Activated CD4-positive, alpha-beta T cell treated with anti-CD3 and anti-CD28 coated beads, Interleukin-2, amount 50 U/mL, for 16 hours (primary cell): Measurements from ENCODE around the gene OR12D1.
A peak's percentile ranks its signal among the peaks of the same experiment; 100 is the strongest.
"Not testable (repeated sequence)": the region's sequence is repeated elsewhere in the genome, so short reads cannot be mapped to it uniquely, and the experiment has no call there.

Experiments
- DNase-seq: peaks from one replicate; pipeline ENCODE4 v3.0.0-alpha.2; 2020

Gene OR12D1

GRCh38 chr6:29414588-29414987, at the start of gene OR12D1:
Gene OR12D1 (plus strand): TSS chr6:29414928.
- no peak for DNase-seq

- DNase-seq: no peak
These were observed 46.0 kb upstream of the OR12D1 start, which contains the start of gene OR5V1 for GRCh38 chr6:29368765-29369164. Gene OR5V1 (minus strand): TSS chr6:29368865. CDS start chr6:29356195, 12,670 bp downstream.

DNA sequence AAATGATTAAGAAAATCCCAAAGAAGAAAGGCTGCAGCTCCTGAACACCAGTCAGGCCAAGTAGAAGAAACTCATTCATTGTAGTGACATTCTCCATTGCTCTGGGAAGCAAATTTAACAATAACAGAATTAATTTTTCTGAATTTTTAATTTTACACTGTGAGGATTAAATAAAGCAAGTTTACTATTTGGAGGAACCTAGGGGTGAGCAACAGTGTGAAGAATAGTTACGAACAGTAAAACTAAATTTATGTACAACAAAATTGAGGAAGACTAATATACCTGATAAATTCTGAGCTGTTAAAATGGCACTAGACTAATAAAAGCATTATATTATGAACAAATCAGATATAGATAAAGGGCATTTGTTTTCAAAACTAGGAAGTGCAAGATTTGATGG, 39.5 kb upstream of the OR12D1 start, which contains the start of gene OR12D3:
Gene OR12D3, minus strand, starts transcription at position 101 of the 400 bp plus-strand sequence. Its CDS starts 4 bp downstream, at position 97.
- no peak for DNase-seq

DNA sequence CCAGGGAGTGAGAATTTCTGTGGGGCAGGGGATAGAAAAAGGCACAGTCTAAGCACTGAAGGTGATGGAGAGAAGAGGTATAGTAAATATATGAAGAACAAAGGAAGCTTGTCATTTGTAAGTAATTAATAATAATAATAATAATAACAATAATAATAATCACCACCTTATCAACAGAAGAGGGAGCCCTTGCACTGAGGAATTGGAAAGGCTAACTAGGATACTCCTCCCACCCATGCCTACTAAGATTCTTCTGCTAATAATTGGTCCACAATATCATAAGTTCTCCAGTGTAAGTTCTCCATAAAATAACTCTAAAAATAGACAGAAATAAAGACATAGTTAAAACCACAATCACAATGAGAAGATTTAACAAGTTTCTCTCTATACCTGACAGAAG, 38.7 kb upstream of the OR12D1 start:
- DNase-seq: no peak

DNA sequence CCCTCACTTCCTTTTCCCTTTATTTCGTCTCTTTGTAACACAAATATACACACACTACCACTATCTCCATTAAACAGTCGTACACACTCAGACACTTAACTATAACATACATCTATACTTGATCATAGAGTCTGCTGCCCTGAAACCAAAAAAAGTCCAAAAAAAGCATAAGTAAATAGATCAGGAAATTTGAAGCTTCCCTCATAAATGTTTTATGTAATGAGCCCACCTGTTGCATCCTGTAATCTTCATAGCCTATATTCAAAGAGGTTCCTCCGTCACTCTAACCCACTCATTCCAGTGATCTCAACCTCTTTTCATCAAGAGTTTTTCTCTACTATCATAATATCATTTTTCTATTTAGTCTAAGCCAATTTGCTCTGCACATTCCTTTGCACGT, 26.2 kb upstream of the OR12D1 start:
- no peak for DNase-seq

DNA sequence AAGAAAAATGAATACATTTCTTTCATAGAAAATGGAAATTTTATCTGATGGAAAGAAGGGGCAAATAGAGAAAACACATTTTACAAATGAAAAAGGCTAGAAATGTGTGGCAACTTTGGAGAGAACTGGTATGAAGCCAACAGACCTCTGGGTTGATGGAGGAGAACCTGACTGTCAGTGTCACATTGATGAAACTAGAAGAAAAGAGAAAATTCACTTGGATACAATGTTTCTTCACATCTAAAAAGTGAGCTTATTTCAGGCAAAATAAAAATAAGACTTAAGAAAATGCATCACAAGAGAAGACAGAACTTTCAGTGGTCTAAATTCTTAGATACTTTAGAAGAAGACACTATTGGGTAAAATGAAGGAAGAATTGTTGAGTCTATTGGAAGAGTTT, 19.4 kb upstream of the OR12D1 start, which contains the start of gene OR12D2:
Gene OR12D2, plus strand, starts transcription at position 301 of the 400 bp plus-strand sequence. CDS start 1,069 bp downstream, outside the sequence.
- no peak for DNase-seq

- DNase-seq: no peak
These were observed 15.2 kb upstream of the OR12D1 start for GRCh38 chr6:29399525-29399924.

- no peak for DNase-seq
These were observed 10.9 kb upstream of the OR12D1 start for GRCh38 chr6:29403801-29404200.

- DNase-seq: no peak
These were observed 4.8 kb downstream of the OR12D1 start for GRCh38 chr6:29419516-29419915.

GRCh38 chr6:29424168-29424567, 9.4 kb downstream of the OR12D1 start:
- no peak for DNase-seq

DNA sequence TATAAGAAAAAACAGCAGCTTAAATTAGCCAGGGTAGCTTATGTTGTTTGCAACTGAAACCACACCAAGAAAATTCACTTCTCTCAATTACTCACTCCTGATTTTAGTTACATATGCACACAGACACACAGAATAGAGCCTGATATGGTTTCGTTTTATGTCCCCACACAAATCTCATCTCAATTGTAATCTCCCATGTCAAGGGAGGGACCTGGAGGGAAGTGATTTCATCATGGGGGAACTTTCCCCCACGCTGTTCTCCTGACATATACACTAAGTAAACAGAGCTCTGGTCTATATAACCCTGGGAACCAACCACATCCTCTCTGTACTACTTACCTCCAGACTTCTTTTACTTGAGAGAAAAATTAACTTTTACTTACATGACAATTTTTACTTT, 9.8 kb downstream of the OR12D1 start:
- peak; percentile 27 for DNase-seq

DNA sequence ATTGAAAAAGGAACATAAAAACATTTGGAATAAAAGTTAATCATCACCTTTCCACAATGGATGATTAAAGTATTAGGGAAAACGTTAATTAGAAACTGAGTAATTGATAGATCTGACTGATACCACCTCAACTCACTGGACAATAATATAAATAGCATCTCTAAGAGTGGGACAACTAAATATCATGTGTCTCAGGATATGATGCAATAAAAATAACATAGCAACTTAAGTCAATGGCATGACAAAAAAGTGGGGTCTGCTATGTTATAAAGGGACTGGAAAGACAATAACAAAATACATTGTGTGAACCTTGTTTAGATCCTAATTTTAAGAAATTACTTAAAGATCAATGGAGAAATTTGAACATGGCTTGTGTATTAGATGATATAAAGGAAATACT, 10.3 kb downstream of the OR12D1 start:
- no peak for DNase-seq

GRCh38 chr6:29426654-29427053, 11.9 kb downstream of the OR12D1 start:
- no peak for DNase-seq

DNA sequence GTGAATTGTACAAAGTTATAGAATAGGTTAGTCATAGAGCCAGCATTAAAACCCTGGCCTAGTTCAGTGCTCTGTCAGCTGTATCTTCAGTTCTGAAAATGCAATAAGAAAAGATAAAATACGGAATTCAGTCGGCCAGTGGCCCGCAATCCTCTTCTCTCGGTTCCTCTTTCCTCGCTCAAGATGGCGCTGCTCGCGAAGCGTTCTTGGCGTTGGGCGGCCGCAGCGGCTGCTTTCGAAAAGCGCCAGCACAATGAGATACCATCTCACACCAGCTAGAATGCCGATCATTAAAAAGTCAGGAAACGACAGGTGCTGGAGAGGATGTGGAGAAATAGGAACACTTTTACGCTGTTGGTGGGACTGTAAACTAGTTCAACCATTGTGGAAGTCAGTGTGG, 22.0 kb downstream of the OR12D1 start:
- DNase-seq: not testable (repeated sequence)

DNA sequence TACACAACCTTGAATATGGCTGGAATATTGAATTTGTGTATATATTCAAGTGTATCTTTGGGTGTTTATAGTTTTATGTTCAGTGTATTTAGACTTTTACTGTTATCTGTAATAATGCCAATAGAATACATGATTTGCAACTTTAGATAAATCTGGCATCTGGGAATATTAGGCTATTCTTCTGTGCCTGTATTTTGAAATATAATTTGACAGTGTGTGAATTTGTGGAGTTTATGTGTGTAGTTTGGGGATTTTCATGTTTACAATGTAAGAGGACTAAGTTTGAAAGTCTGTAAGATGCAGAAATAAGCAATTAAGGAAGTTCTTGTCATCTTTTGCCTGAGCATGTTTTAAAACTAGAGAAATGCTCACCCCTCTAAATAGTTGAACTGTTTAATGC, 24.3 kb downstream of the OR12D1 start, which contains the start of gene OR10C1:
Gene OR10C1, plus strand, starts transcription at position 301 of the 400 bp plus-strand sequence. CDS start 710 bp downstream, outside the sequence.
- DNase-seq: no peak

GRCh38 chr6:29442719-29443118, 28.0 kb downstream of the OR12D1 start:
- DNase-seq: no peak

GRCh38 chr6:29444031-29444430, 29.3 kb downstream of the OR12D1 start:
- DNase-seq: not testable (repeated sequence)

- DNase-seq: no peak
These were observed 32.9 kb downstream of the OR12D1 start for GRCh38 chr6:29447670-29448069.

GRCh38 chr6:29451471-29452193, 36.9 kb downstream of the OR12D1 start:
- peak; percentile 3 for DNase-seq

DNA sequence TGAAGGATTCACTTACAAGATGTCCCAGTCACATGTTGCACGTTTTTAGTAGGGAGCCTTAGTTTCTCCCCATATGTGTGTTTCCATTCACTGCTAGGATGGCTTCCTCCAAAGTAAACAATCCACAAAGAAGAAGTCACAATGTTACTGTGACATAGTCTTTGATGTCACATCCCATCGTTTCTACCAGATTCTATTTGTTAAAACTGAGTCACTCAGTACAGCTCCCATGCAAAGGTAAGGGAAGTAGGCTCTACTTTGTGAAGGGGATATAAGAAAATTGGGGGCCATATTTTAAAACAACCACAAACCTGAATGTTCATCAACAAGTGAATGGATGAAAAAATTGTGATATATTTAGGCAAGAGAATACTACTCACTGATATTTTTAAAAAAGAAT, 42.2 kb downstream of the OR12D1 start, which contains the start of the genes OR11A1 and OR2H1:
Gene OR11A1, minus strand, starts transcription at position 101 of the 400 bp plus-strand sequence. CDS start 29,430 bp downstream, outside the sequence.
Gene OR2H1, plus strand, starts transcription at position 185 of the 400 bp plus-strand sequence. CDS start 4,615 bp downstream, outside the sequence.
- DNase-seq: no peak

GRCh38 chr6:29461021-29461814, 46.5 kb downstream of the OR12D1 start:
- DNase-seq: no peak

DNA sequence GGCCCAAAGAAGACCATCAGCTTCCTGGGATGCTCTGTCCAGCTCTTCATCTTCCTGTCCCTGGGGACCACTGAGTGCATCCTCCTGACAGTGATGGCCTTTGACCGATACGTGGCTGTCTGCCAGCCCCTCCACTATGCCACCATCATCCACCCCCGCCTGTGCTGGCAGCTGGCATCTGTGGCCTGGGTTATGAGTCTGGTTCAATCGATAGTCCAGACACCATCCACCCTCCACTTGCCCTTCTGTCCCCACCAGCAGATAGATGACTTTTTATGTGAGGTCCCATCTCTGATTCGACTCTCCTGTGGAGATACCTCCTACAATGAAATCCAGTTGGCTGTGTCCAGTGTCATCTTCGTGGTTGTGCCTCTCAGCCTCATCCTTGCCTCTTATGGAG, 47.3 kb downstream of the OR12D1 start:
- no peak for DNase-seq

GRCh38 chr6:29465279-29465678, 50.6 kb downstream of the OR12D1 start:
- no peak for DNase-seq
